WTC11 (cell line): ENCODE measurements around the gene TNPO3. TPM values are rescaled to one million over a fixed set of nuclear protein-coding genes. Genes with fewer than 3 reads are reported as not detected.

Source experiments
- ATAC-seq: fragments of 200-7000 bp; cut with Tn5 transposase; 2 replicates; pipeline ENCODE4 v1.10.0; 2021; ENCODE audit warnings: mild to moderate bottlenecking, moderate library complexity
- CTCF ChIA-PET: fragments of 300-600 bp; sonication (Branson Sonifier 250); formaldehyde crosslinking; loops from one replicate; lab custom pipeline; 2021; ENCODE audit warnings: antibody characterized with exemption; lab: Charles Lee
- POLR2A ChIA-PET: fragments of 350-600 bp; sonication (Branson Sonifier 250); formaldehyde crosslinking; loops from one replicate; lab custom pipeline; 2021; ENCODE audit warnings: antibody characterized with exemption; lab: Charles Lee
- DNase-seq: peaks from one replicate; pipeline ENCODE4 v3.0.0; 2021; ENCODE audit warnings: low spot score
- H3K27ac Mint-ChIP-seq: 2 replicates; pipeline ENCODE4 v1.8.0; 2021; ENCODE audit warnings: mixed read lengths
- H3K27me3 Mint-ChIP-seq: 2 replicates; pipeline ENCODE4 v1.8.0; 2021; ENCODE audit warnings: low read depth, mild to moderate bottlenecking, moderate library complexity, mixed read lengths
- H3K36me3 Mint-ChIP-seq: 2 replicates; pipeline ENCODE4 v1.8.0; 2021; ENCODE audit warnings: mixed read lengths
- H3K4me1 Mint-ChIP-seq: 2 replicates; pipeline ENCODE4 v1.8.0; 2022; ENCODE audit warnings: mixed read lengths
- H3K4me3 Mint-ChIP-seq: 2 replicates; pipeline ENCODE4 v1.8.0; 2021; ENCODE audit warnings: mild to moderate bottlenecking, moderate library complexity, mixed read lengths
- H3K9me3 Mint-ChIP-seq: 2 replicates; pipeline ENCODE4 v1.8.0; 2021; ENCODE audit warnings: mixed read lengths
- ELF4 ChIP-seq: sonication (generic); formaldehyde crosslinking; IDR thresholded peaks from 2 replicates; pipeline ENCODE4 v1.8.1; 2022; ENCODE audit warnings: low read depth, mild to moderate bottlenecking, moderate library complexity, missing genetic modification reagents
- ERG ChIP-seq: fragments of 250-450 bp; sonication (Bioruptor Pico); IDR thresholded peaks from 2 replicates; pipeline ENCODE4 v1.8.0; 2021; ENCODE audit warnings: mild to moderate bottlenecking
- ETV6 ChIP-seq: sonication (generic); formaldehyde crosslinking; IDR thresholded peaks from 2 replicates; pipeline ENCODE4 v1.8.1; 2022; ENCODE audit warnings: mild to moderate bottlenecking, missing genetic modification reagents
- FOXK1 ChIP-seq: sonication (generic); formaldehyde crosslinking; IDR thresholded peaks from 2 replicates; pipeline ENCODE4 v1.8.0; 2022; ENCODE audit warnings: mild to moderate bottlenecking, moderate library complexity, missing genetic modification reagents
- IRF2 ChIP-seq: sonication (generic); formaldehyde crosslinking; IDR thresholded peaks from 2 replicates; pipeline ENCODE4 v1.8.0; 2022; ENCODE audit warnings: low read depth, missing genetic modification reagents, borderline replicate concordance
- JAZF1 ChIP-seq: fragments of 250-450 bp; sonication (Bioruptor Pico); IDR thresholded peaks from 2 replicates; pipeline ENCODE4 v1.9.0; 2021; ENCODE audit warnings: moderate library complexity, mild to moderate bottlenecking, inconsistent platforms
- JUN ChIP-seq: sonication (generic); formaldehyde crosslinking; IDR thresholded peaks from 2 replicates; pipeline ENCODE4 v1.8.0; 2023; ENCODE audit warnings: mild to moderate bottlenecking, missing genetic modification reagents
- KAT7 ChIP-seq: sonication (generic); formaldehyde crosslinking; IDR thresholded peaks from 2 replicates; pipeline ENCODE4 v1.8.1; 2023; ENCODE audit warnings: missing genetic modification reagents, mild to moderate bottlenecking, borderline replicate concordance
- NR1H2 ChIP-seq: sonication (generic); formaldehyde crosslinking; IDR thresholded peaks from 2 replicates; pipeline ENCODE4 v1.9.0; 2021; ENCODE audit warnings: mild to moderate bottlenecking, moderate library complexity, missing genetic modification reagents
- STAT6 ChIP-seq: sonication (generic); formaldehyde crosslinking; conservative IDR thresholded peaks from 2 replicates; pipeline ENCODE4 v1.8.1; 2023; ENCODE audit warnings: mild to moderate bottlenecking, low read depth, missing genetic modification reagents, moderate library complexity
- TCF7 ChIP-seq: sonication (generic); formaldehyde crosslinking; IDR thresholded peaks from 2 replicates; pipeline ENCODE4 v1.8.0; 2022; ENCODE audit warnings: mild to moderate bottlenecking, low read depth, missing genetic modification reagents, moderate library complexity
- TEAD1 ChIP-seq: sonication (generic); formaldehyde crosslinking; IDR thresholded peaks from 2 replicates; pipeline ENCODE4 v1.8.0; 2022; ENCODE audit warnings: mild to moderate bottlenecking, missing genetic modification reagents
- TP53 ChIP-seq: sonication (generic); formaldehyde crosslinking; IDR thresholded peaks from 2 replicates; pipeline ENCODE4 v1.8.1; 2023; ENCODE audit warnings: mild to moderate bottlenecking, missing genetic modification reagents
- ZNF121 ChIP-seq: sonication (generic); formaldehyde crosslinking; IDR thresholded peaks from 2 replicates; pipeline ENCODE4 v1.8.0; 2023; ENCODE audit warnings: missing genetic modification reagents
- ZNF138 ChIP-seq: sonication (generic); formaldehyde crosslinking; conservative IDR thresholded peaks from 2 replicates; pipeline ENCODE4 v1.8.1; 2022; ENCODE audit warnings: mild to moderate bottlenecking, moderate library complexity, missing genetic modification reagents
- ZNF232 ChIP-seq: sonication (generic); formaldehyde crosslinking; IDR thresholded peaks from 2 replicates; pipeline ENCODE4 v1.8.0; 2022; ENCODE audit warnings: mild to moderate bottlenecking, missing genetic modification reagents
- ZNF671 ChIP-seq: fragments of 250-450 bp; sonication (Bioruptor Pico); IDR thresholded peaks from 2 replicates; pipeline ENCODE4 v1.8.0; 2021; ENCODE audit warnings: mild to moderate bottlenecking
- total RNA-seq: library from RNA; stranded (reverse); gene quantifications from 3 replicates; pipeline ENCODE4 v1.2.3, GENCODE V29; 2021
- TF ChIP-seq, protein P1 (sequence below): fragments of 250-450 bp; sonication (Bioruptor Pico); IDR thresholded peaks from 2 replicates; pipeline ENCODE4 v1.9.0; 2021; ENCODE audit warnings: mild to moderate bottlenecking
- TF ChIP-seq, protein P2 (sequence below): sonication (generic); formaldehyde crosslinking; IDR thresholded peaks from 2 replicates; pipeline ENCODE4 v1.8.1; 2022; ENCODE audit warnings: mild to moderate bottlenecking, moderate library complexity, missing genetic modification reagents
- TF ChIP-seq, protein P3 (sequence below): sonication (generic); formaldehyde crosslinking; IDR thresholded peaks from 2 replicates; pipeline ENCODE4 v1.8.1; 2022; ENCODE audit warnings: low read depth, mild to moderate bottlenecking, moderate library complexity, missing genetic modification reagents, borderline replicate concordance
- TF ChIP-seq, protein P4 (sequence below): fragments of 250-450 bp; sonication (Bioruptor Pico); IDR thresholded peaks from 2 replicates; pipeline ENCODE4 v1.9.0; 2021; ENCODE audit warnings: mild to moderate bottlenecking

Gene TNPO3
- total RNA-seq, 1 experiment from 2014 or later, result 91.7 TPM

GRCh38 chr7:129013048-129013724 lies 41.7 kb downstream of the TNPO3 start:
- Mint-ChIP-seq H3K9me3 (no peaks in the 10 kb centered on the region), H3K27me3 (no peaks in the 10 kb centered on the region), H3K4me3 (no peak overlapping the region), H3K27ac (no peak overlapping the region), H3K36me3 (peaks cover 32% of the 10 kb centered on the region), H3K4me1 (no peaks in the 10 kb centered on the region)
- ChIA-PET CTCF (interaction anchor here (0.6 to 1.0 kb wide), 2 partner anchors 10 to 79 kb away, joined by 3 read pairs; no protein-coding TSS in a partner anchor), POLR2A (no interaction called here)
- ATAC-seq (no peak), DNase-seq (no peak)
- TF ChIP-seq, protein P1, sequence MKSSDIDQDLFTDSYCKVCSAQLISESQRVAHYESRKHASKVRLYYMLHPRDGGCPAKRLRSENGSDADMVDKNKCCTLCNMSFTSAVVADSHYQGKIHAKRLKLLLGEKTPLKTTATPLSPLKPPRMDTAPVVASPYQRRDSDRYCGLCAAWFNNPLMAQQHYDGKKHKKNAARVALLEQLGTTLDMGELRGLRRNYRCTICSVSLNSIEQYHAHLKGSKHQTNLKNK (CRISPR knock-in tag), result no peak
- TF ChIP-seq TCF7 (CRISPR knock-in tag) (no peak), TP53 (CRISPR knock-in tag) (no peak), ELF4 (CRISPR knock-in tag) (no peak), ETV6 (CRISPR knock-in tag) (no peak), ZNF671 (CRISPR knock-in tag) (no peak), NR1H2 (CRISPR knock-in tag) (no peak), ZNF138 (CRISPR knock-in tag) (no peak), ERG (no peak), JUN (no peak), ZNF232 (no peak), JAZF1 (CRISPR knock-in tag) (no peak), FOXK1 (no peak), ZNF121 (no peak)
- TF ChIP-seq, protein P2, sequence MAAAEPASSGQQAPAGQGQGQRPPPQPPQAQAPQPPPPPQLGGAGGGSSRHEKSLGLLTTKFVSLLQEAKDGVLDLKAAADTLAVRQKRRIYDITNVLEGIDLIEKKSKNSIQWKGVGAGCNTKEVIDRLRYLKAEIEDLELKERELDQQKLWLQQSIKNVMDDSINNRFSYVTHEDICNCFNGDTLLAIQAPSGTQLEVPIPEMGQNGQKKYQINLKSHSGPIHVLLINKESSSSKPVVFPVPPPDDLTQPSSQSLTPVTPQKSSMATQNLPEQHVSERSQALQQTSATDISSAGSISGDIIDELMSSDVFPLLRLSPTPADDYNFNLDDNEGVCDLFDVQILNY, result no peak
- TF ChIP-seq, all 79 proteins: peak for 0

DNA sequence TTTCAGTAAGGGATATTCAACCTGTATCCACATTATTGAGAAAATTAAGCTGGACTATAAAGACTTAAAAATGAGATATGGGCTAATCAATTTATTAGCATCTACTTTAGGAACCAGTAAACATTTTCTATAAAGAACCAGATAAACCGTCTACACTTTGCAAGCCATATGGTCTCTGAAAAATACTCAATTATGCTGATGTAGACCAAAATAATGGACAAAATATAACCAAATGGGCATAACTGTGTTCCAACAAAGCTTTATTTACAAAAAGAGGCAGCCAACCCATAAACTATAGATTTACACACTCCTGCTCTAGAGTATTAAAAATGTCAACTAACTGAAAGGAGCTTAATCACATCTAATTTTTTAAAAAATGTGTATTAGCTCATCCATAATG lies 42.3 kb downstream of the TNPO3 start:
- no peaks in the 10 kb centered on the region for H3K9me3 Mint-ChIP-seq
- H3K36me3 Mint-ChIP-seq, result peaks cover 33% of the 10 kb centered on the region
- no peaks in the 10 kb centered on the region for H3K4me1 Mint-ChIP-seq
- ChIA-PET POLR2A (no interaction called here), CTCF (interaction anchor here (0.6 to 1.0 kb wide), 2 partner anchors 10 to 79 kb away, joined by 3 read pairs; no protein-coding TSS in a partner anchor)
- no peak overlapping the region for H3K4me3 Mint-ChIP-seq
- no peak for TF ChIP-seq TEAD1 (CRISPR knock-in tag)
- no peak for TF ChIP-seq KAT7 (CRISPR knock-in tag)
- TF ChIP-seq STAT6 (CRISPR knock-in tag), result no peak
- no peak for TF ChIP-seq ERG
- TF ChIP-seq, protein P3, sequence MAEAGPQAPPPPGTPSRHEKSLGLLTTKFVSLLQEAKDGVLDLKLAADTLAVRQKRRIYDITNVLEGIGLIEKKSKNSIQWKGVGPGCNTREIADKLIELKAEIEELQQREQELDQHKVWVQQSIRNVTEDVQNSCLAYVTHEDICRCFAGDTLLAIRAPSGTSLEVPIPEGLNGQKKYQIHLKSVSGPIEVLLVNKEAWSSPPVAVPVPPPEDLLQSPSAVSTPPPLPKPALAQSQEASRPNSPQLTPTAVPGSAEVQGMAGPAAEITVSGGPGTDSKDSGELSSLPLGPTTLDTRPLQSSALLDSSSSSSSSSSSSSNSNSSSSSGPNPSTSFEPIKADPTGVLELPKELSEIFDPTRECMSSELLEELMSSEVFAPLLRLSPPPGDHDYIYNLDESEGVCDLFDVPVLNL (CRISPR knock-in tag), result no peak
- no peak for TF ChIP-seq ZNF671 (CRISPR knock-in tag)
- TF ChIP-seq, protein P4, sequence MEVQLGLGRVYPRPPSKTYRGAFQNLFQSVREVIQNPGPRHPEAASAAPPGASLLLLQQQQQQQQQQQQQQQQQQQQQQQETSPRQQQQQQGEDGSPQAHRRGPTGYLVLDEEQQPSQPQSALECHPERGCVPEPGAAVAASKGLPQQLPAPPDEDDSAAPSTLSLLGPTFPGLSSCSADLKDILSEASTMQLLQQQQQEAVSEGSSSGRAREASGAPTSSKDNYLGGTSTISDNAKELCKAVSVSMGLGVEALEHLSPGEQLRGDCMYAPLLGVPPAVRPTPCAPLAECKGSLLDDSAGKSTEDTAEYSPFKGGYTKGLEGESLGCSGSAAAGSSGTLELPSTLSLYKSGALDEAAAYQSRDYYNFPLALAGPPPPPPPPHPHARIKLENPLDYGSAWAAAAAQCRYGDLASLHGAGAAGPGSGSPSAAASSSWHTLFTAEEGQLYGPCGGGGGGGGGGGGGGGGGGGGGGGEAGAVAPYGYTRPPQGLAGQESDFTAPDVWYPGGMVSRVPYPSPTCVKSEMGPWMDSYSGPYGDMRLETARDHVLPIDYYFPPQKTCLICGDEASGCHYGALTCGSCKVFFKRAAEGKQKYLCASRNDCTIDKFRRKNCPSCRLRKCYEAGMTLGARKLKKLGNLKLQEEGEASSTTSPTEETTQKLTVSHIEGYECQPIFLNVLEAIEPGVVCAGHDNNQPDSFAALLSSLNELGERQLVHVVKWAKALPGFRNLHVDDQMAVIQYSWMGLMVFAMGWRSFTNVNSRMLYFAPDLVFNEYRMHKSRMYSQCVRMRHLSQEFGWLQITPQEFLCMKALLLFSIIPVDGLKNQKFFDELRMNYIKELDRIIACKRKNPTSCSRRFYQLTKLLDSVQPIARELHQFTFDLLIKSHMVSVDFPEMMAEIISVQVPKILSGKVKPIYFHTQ (CRISPR knock-in tag), result no peak
- TF ChIP-seq IRF2, result no peak
- no peak for TF ChIP-seq ZNF138 (CRISPR knock-in tag)
- no peaks in the 10 kb centered on the region for H3K27me3 Mint-ChIP-seq
- H3K27ac Mint-ChIP-seq, result no peak overlapping the region
- no peak for DNase-seq
- ATAC-seq, result no peak
